ENCODE data around the gene CHD6. TPM values are rescaled to one million over a fixed set of nuclear protein-coding genes. Genes with fewer than 3 reads are reported as not detected.

CHD6 gene
- total RNA-seq, 4 donors from 2014 or later, result 24.7 to 89.7 (median 36.6) TPM

DNA sequence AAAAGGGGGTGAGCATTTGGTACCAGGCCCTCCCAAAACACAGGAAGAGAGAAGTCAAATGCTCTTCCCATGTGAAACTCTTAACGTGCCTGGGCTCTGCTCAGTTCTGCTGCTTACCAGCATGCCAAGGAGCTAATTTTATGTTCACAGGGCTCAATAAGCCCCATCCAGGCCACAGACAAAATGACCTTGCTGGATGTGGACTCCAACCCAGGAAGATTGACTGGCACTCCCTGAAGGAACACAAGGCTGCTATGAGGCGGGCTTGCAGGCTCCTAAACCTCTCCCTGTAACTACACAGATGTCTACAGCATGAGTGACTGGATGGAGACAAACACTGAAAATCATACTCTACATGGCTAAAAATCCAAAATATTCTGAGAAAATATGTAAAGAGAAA is 50.6 kb downstream of the CHD6 start:
- Histone ChIP-seq H3K27me3 (no peaks in the 10 kb centered on the region), H3K9me3 (no peaks in the 10 kb centered on the region), H3K4me1 (peaks cover 16% of the 10 kb centered on the region), H3K27ac (no peak overlapping the region), H3K4me3 (no peak overlapping the region), H3K36me3 (peaks cover 3% of the 10 kb centered on the region)
- DNase-seq (ENCODE audit: low spot score in 2 of 2), result no peak
- 77% methylated on average over 2 of the region's 2 CpGs for WGBS
- TF ChIP-seq EP300 (IDR thresholded peaks at IDR 0.05), result no peak
- TF ChIP-seq CTCF (IDR thresholded peaks at IDR 0.05), result no peak
- TF ChIP-seq POLR2AphosphoS5 (IDR thresholded peaks at IDR 0.05), result no peak

- no peak for DNase-seq (ENCODE audit: low spot score in 2 of 2)
- no peaks in the 10 kb centered on the region for H3K27me3 ChIP-seq
- H3K4me1 ChIP-seq, result peaks cover 11% of the 10 kb centered on the region
- H3K27ac ChIP-seq, result no peak overlapping the region
- H3K9me3 ChIP-seq, result no peaks in the 10 kb centered on the region
- H3K36me3 ChIP-seq, result peaks cover 3% of the 10 kb centered on the region
- H3K4me3 ChIP-seq, result no peak overlapping the region
- 95% methylated on average over 2 of the region's 3 CpGs for WGBS
- no peak for TF ChIP-seq POLR2A (IDR thresholded peaks at IDR 0.05)
- TF ChIP-seq CTCF (IDR thresholded peaks at IDR 0.05), result no peak
- TF ChIP-seq EP300 (IDR thresholded peaks at IDR 0.05), result no peak
Measured at GRCh38 chr20:41566896-41567527, 51.2 kb downstream of the CHD6 start.

GRCh38 chr20:41563087-41563486 is 55.1 kb downstream of the CHD6 start:
- TF ChIP-seq CTCF (IDR thresholded peaks at IDR 0.05) (no peak), POLR2AphosphoS5 (IDR thresholded peaks at IDR 0.05) (no peak), POLR2A (IDR thresholded peaks at IDR 0.05) (no peak), EP300 (IDR thresholded peaks at IDR 0.05) (no peak)
- Histone ChIP-seq H3K36me3 (peaks cover 3% of the 10 kb centered on the region), H3K27ac (no peak overlapping the region), H3K27me3 (no peaks in the 10 kb centered on the region), H3K4me1 (peaks cover 15% of the 10 kb centered on the region), H3K9me3 (no peaks in the 10 kb centered on the region), H3K4me3 (no peak overlapping the region)
- no peak for DNase-seq (ENCODE audit: low spot score in 2 of 2)
- 96% methylated on average over 1 of the region's 1 CpG for WGBS

GRCh38 chr20:41560970-41561369 is 57.2 kb downstream of the CHD6 start:
- H3K4me3 ChIP-seq, result no peak overlapping the region
- 67% methylated on average over 1 of the region's 1 CpG for WGBS
- DNase-seq (ENCODE audit: low spot score in 2 of 2), result no peak
- H3K4me1 ChIP-seq, result peaks cover 19% of the 10 kb centered on the region
- H3K36me3 ChIP-seq, result no peaks in the 10 kb centered on the region
- H3K9me3 ChIP-seq, result no peaks in the 10 kb centered on the region
- H3K27me3 ChIP-seq, result no peaks in the 10 kb centered on the region
- H3K27ac ChIP-seq, result no peak overlapping the region
- TF ChIP-seq EP300 (IDR thresholded peaks at IDR 0.05) (no peak), CTCF (IDR thresholded peaks at IDR 0.05) (no peak), POLR2AphosphoS5 (IDR thresholded peaks at IDR 0.05) (no peak), POLR2A (IDR thresholded peaks at IDR 0.05) (no peak)

DNA sequence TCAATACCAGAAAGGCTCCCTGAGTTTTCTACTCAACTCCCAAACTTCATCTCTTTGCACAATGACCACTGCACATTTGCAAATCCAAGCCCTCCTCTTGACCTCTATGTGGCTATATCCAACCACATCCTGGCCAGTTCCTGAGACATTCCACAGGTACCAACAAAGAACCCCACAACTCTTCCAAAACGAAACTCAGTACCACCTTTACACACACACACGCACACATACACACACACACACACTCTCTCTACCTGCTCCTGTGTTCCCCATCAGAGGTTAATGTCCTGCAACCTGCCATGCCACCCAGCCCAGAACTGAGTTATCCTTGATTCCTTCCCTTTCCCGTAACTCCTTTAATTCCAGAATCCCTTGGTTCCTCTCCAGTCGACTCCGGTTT is 58.5 kb downstream of the CHD6 start:
- Histone ChIP-seq H3K4me3 (no peak overlapping the region), H3K27ac (no peak overlapping the region), H3K4me1 (peaks cover 19% of the 10 kb centered on the region), H3K36me3 (no peaks in the 10 kb centered on the region), H3K9me3 (no peaks in the 10 kb centered on the region), H3K27me3 (no peaks in the 10 kb centered on the region)
- DNase-seq (ENCODE audit: low spot score in 2 of 2), result no peak
- TF ChIP-seq POLR2AphosphoS5 (IDR thresholded peaks at IDR 0.05) (no peak), CTCF (IDR thresholded peaks at IDR 0.05) (no peak)
- 91% methylated on average over 5 of the region's 5 CpGs for WGBS
